ENCODE results near the gene ULK4. TPM values are rescaled to one million over a fixed set of nuclear protein-coding genes. Genes with fewer than 3 reads are reported as not detected.
"Not testable (repeated sequence)": the region's sequence is repeated elsewhere in the genome, so short reads cannot be mapped to it uniquely, and the experiment has no call there.

Gene ULK4
- total RNA-seq, 4 donors from 2014 or later, result 2.0 to 3.0 (median 2.3) TPM

GRCh38 chr3:41697702-41698101 lies 264.2 kb downstream of the ULK4 start:
- H3K36me3 ChIP-seq, result no peaks in the 10 kb centered on the region
- H3K27me3 ChIP-seq, result no peaks in the 10 kb centered on the region
- H3K4me1 ChIP-seq, result no peaks in the 10 kb centered on the region
- H3K4me3 ChIP-seq, result no peak overlapping the region
- no peak overlapping the region for H3K27ac ChIP-seq
- no peaks in the 10 kb centered on the region for H3K9me3 ChIP-seq
- no peak for DNase-seq
- intact Hi-C loops (cut with DNase I; ENCODE audit: low total_unique reads) (no loop called here), in situ Hi-C loops (cut with MboI; ENCODE audit: low sequenced_read_pairs in 4 of 4) (no loop called here)
- no peak for ATAC-seq
- no peak for TF ChIP-seq POLR2A (IDR thresholded peaks at IDR 0.05)
- no peak for TF ChIP-seq CTCF (IDR thresholded peaks at IDR 0.05 in 4 of 5, conservative IDR thresholded peaks at IDR 0.05 in 1 of 5)

GRCh38 chr3:41695806-41696205 lies 266.1 kb downstream of the ULK4 start:
- H3K9me3 ChIP-seq; ATAC-seq; H3K27me3 ChIP-seq; H3K4me1 ChIP-seq; in situ Hi-C loops (cut with MboI; ENCODE audit: low sequenced_read_pairs in 4 of 4); intact Hi-C loops (cut with DNase I; ENCODE audit: low total_unique reads); H3K4me3 ChIP-seq; H3K27ac ChIP-seq; H3K36me3 ChIP-seq; DNase-seq: not testable (repeated sequence)

- H3K36me3 ChIP-seq, result no peaks in the 10 kb centered on the region
- DNase-seq, result no peak
- TF ChIP-seq CTCF (IDR thresholded peaks at IDR 0.05 in 4 of 5, conservative IDR thresholded peaks at IDR 0.05 in 1 of 5) (no peak), POLR2A (IDR thresholded peaks at IDR 0.05) (no peak)
- H3K9me3 ChIP-seq, result no peaks in the 10 kb centered on the region
- no peak overlapping the region for H3K4me3 ChIP-seq
- H3K27ac ChIP-seq, result no peak overlapping the region
- in situ Hi-C loops (cut with MboI; ENCODE audit: low sequenced_read_pairs in 4 of 4), result no loop called here
- intact Hi-C loops (cut with DNase I; ENCODE audit: low total_unique reads), result no loop called here
- no peaks in the 10 kb centered on the region for H3K27me3 ChIP-seq
- no peaks in the 10 kb centered on the region for H3K4me1 ChIP-seq
- ATAC-seq, result no peak
These were observed 268.1 kb downstream of the ULK4 start for GRCh38 chr3:41693799-41694198.

- intact Hi-C loops (cut with DNase I; ENCODE audit: low total_unique reads), result no loop called here
- Histone ChIP-seq H3K4me3 (no peak overlapping the region), H3K36me3 (no peaks in the 10 kb centered on the region), H3K27me3 (no peaks in the 10 kb centered on the region), H3K4me1 (no peaks in the 10 kb centered on the region), H3K27ac (no peak overlapping the region), H3K9me3 (no peaks in the 10 kb centered on the region)
- no peak for ATAC-seq
- TF ChIP-seq CTCF (IDR thresholded peaks at IDR 0.05 in 4 of 5, conservative IDR thresholded peaks at IDR 0.05 in 1 of 5), result no peak
- TF ChIP-seq POLR2A (IDR thresholded peaks at IDR 0.05), result no peak
- in situ Hi-C loops (cut with MboI; ENCODE audit: low sequenced_read_pairs in 4 of 4), result no loop called here
- no peak for DNase-seq
These were observed 270.9 kb downstream of the ULK4 start for GRCh38 chr3:41690766-41691563.

DNA sequence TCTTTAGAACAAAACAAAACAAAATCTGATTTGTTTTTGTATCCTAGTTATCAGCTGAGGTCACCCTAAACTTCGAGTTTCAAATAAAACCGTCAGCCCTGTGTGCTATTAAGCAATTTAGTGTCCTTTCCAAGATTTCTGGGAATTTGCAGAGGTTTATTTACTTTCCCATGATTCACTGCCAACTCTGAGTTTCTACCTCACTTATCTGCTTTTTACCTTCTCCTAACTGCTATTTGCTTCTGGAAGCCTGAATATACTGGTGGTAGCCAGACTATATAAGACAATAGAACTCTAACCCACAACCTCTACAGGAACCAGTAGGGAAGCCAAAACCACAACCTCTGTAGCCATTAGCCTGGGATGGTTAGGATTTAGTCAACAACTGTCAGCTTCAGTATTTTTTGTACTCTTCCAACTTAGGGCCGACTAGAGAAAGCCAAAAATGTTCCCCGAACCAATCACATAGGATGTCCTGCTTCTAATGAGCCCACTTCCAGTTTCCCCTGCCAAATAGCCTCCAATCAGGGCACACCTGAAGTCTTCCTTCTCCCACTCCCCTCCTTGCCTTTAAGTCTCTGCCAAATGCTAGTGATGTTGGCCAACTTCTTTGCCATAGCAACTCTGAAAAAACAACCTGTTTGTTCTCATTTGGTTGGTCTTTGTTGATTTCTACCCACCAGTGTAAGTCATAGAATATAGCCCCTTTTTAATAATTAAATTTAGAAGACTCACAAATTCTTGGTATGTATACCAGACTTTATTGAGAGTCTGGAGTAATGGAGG lies 273.1 kb downstream of the ULK4 start:
- no peak overlapping the region for H3K4me3 ChIP-seq
- no peaks in the 10 kb centered on the region for H3K9me3 ChIP-seq
- H3K4me1 ChIP-seq, result no peaks in the 10 kb centered on the region
- no peaks in the 10 kb centered on the region for H3K27me3 ChIP-seq
- ATAC-seq (peak in 1 of 2 donors; percentile 56), DNase-seq (no peak)
- in situ Hi-C loops (cut with MboI; ENCODE audit: low sequenced_read_pairs in 4 of 4), result no loop called here
- peak overlapping the region in 1 of 4 donors; percentile 25 for H3K27ac ChIP-seq
- no peaks in the 10 kb centered on the region for H3K36me3 ChIP-seq
- no peak for TF ChIP-seq CTCF (IDR thresholded peaks at IDR 0.05 in 4 of 5, conservative IDR thresholded peaks at IDR 0.05 in 1 of 5)
- TF ChIP-seq POLR2A (IDR thresholded peaks at IDR 0.05), result no peak
- intact Hi-C loops (cut with DNase I; ENCODE audit: low total_unique reads), result no loop called here

Measured in gastrocnemius medialis (tissue), 4 donors.